Activated CD4-positive, alpha-beta T cell treated with anti-CD3 and anti-CD28 coated beads, Interleukin-2, amount 10 ng/mL, durations not matched to agents 24 days and 14 days (primary cell): Measurements from ENCODE around the gene EIPR1. TPM values are rescaled to one million over a fixed set of nuclear protein-coding genes. Genes with fewer than 3 reads are reported as not detected.

ENCODE experiments used
- DNase-seq: peaks from one replicate; pipeline ENCODE4 v3.0.0; 2022
- H3K27ac Mint-ChIP-seq: one replicate; pipeline ENCODE4 v1.8.0; 2022; ENCODE audit warnings: mild to moderate bottlenecking, mixed read lengths
- H3K27me3 Mint-ChIP-seq: one replicate; pipeline ENCODE4 v1.8.0; 2022; ENCODE audit warnings: mixed read lengths
- H3K36me3 Mint-ChIP-seq: one replicate; pipeline ENCODE4 v1.8.0; 2022; ENCODE audit warnings: low read depth, mild to moderate bottlenecking, mixed read lengths
- H3K4me1 Mint-ChIP-seq: one replicate; pipeline ENCODE4 v1.8.0; 2021; ENCODE audit warnings: mixed read lengths
- H3K4me3 Mint-ChIP-seq: one replicate; pipeline ENCODE4 v1.8.0; 2022; ENCODE audit warnings: mild to moderate bottlenecking, moderate library complexity, mixed read lengths
- H3K9me3 Mint-ChIP-seq: one replicate; pipeline ENCODE4 v1.8.0; 2021; ENCODE audit warnings: mixed read lengths
- intact Hi-C: fragments of 100-400 bp; cut with micrococcal nuclease; formaldehyde crosslinking; loops from one replicate; pipeline ENCODE4 v1.15.1; 2023
- total RNA-seq: library from RNA; stranded (reverse); gene quantifications from 2 replicates; pipeline ENCODE4 v1.2.3, GENCODE V29; 2022

Gene EIPR1
- total RNA-seq, 1 donor from 2014 or later, result 52.1 TPM

- intact Hi-C loops, result no loop called here
Measured at GRCh38 chr2:3270095-3270478, 107.5 kb downstream of the EIPR1 start.

GRCh38 chr2:3269425-3270094, 108.1 kb downstream of the EIPR1 start:
- H3K36me3 Mint-ChIP-seq, result peaks cover 28% of the 10 kb centered on the region
- no peak for DNase-seq
- H3K27ac Mint-ChIP-seq, result no peak overlapping the region
- H3K9me3 Mint-ChIP-seq, result peaks cover 26% of the 10 kb centered on the region
- H3K27me3 Mint-ChIP-seq, result no peaks in the 10 kb centered on the region
- no peak overlapping the region for H3K4me3 Mint-ChIP-seq
- intact Hi-C loops, result no loop called here
- H3K4me1 Mint-ChIP-seq, result peaks cover 3% of the 10 kb centered on the region

More at GRCh38 chr2:3270095-3270478, 107.5 kb downstream of the EIPR1 start:
- Mint-ChIP-seq H3K27ac (no peak overlapping the region), H3K36me3 (peaks cover 30% of the 10 kb centered on the region), H3K9me3 (peaks cover 26% of the 10 kb centered on the region), H3K27me3 (no peaks in the 10 kb centered on the region), H3K4me1 (peaks cover 3% of the 10 kb centered on the region), H3K4me3 (no peak overlapping the region)
- DNase-seq, result no peak

GRCh38 chr2:3268705-3269029, 109.0 kb downstream of the EIPR1 start:
- intact Hi-C loops, result no loop called here
- Mint-ChIP-seq H3K4me3 (no peak overlapping the region), H3K27me3 (no peaks in the 10 kb centered on the region), H3K36me3 (peaks cover 22% of the 10 kb centered on the region), H3K27ac (no peak overlapping the region), H3K4me1 (peaks cover 3% of the 10 kb centered on the region), H3K9me3 (peaks cover 21% of the 10 kb centered on the region)
- DNase-seq, result no peak

GRCh38 chr2:3267869-3268704, 109.5 kb downstream of the EIPR1 start:
- peaks cover 3% of the 10 kb centered on the region for H3K4me1 Mint-ChIP-seq
- H3K4me3 Mint-ChIP-seq, result no peak overlapping the region
- peaks cover 19% of the 10 kb centered on the region for H3K36me3 Mint-ChIP-seq
- no peaks in the 10 kb centered on the region for H3K27me3 Mint-ChIP-seq
- DNase-seq, result no peak
- peaks cover 19% of the 10 kb centered on the region for H3K9me3 Mint-ChIP-seq
- intact Hi-C loops, result no loop called here
- H3K27ac Mint-ChIP-seq, result no peak overlapping the region

GRCh38 chr2:3266925-3267867, 110.4 kb downstream of the EIPR1 start:
- H3K27me3 Mint-ChIP-seq, result no peaks in the 10 kb centered on the region
- peaks cover 13% of the 10 kb centered on the region for H3K9me3 Mint-ChIP-seq
- no peaks in the 10 kb centered on the region for H3K4me1 Mint-ChIP-seq
- DNase-seq, result no peak
- H3K36me3 Mint-ChIP-seq, result peaks cover 19% of the 10 kb centered on the region
- H3K27ac Mint-ChIP-seq, result no peak overlapping the region
- intact Hi-C loops, result no loop called here
- H3K4me3 Mint-ChIP-seq, result no peak overlapping the region

GRCh38 chr2:3265981-3266924, 111.4 kb downstream of the EIPR1 start:
- intact Hi-C loops, result no loop called here
- Mint-ChIP-seq H3K27ac (no peak overlapping the region), H3K27me3 (no peaks in the 10 kb centered on the region), H3K4me3 (no peak overlapping the region), H3K36me3 (peaks cover 14% of the 10 kb centered on the region), H3K4me1 (no peaks in the 10 kb centered on the region), H3K9me3 (peaks cover 7% of the 10 kb centered on the region)
- DNase-seq, result no peak

- Mint-ChIP-seq H3K4me3 (no peak overlapping the region), H3K36me3 (peaks cover 8% of the 10 kb centered on the region), H3K9me3 (no peaks in the 10 kb centered on the region), H3K27me3 (no peaks in the 10 kb centered on the region), H3K27ac (no peak overlapping the region), H3K4me1 (no peaks in the 10 kb centered on the region)
- no peak for DNase-seq
- intact Hi-C loops, result no loop called here
Measured at GRCh38 chr2:3265471-3265870, 112.1 kb downstream of the EIPR1 start.

GRCh38 chr2:3264010-3264744, 113.4 kb downstream of the EIPR1 start:
- Mint-ChIP-seq H3K4me1 (peaks cover 3% of the 10 kb centered on the region), H3K27me3 (no peaks in the 10 kb centered on the region), H3K27ac (no peak overlapping the region), H3K36me3 (peaks cover 5% of the 10 kb centered on the region), H3K9me3 (no peaks in the 10 kb centered on the region), H3K4me3 (no peak overlapping the region)
- intact Hi-C loops, result no loop called here
- no peak for DNase-seq

- Mint-ChIP-seq H3K36me3 (peaks cover 6% of the 10 kb centered on the region), H3K27me3 (no peaks in the 10 kb centered on the region), H3K4me3 (no peak overlapping the region), H3K4me1 (peaks cover 7% of the 10 kb centered on the region), H3K27ac (no peak overlapping the region), H3K9me3 (no peaks in the 10 kb centered on the region)
- no peak for DNase-seq
- intact Hi-C loops, result no loop called here
Measured at GRCh38 chr2:3263487-3263886, 114.1 kb downstream of the EIPR1 start.

- intact Hi-C loops, result no loop called here
- no peak for DNase-seq
- Mint-ChIP-seq H3K36me3 (peaks cover 7% of the 10 kb centered on the region), H3K4me1 (peaks cover 7% of the 10 kb centered on the region), H3K27ac (no peak overlapping the region), H3K4me3 (no peak overlapping the region), H3K9me3 (no peaks in the 10 kb centered on the region), H3K27me3 (no peaks in the 10 kb centered on the region)
Measured at GRCh38 chr2:3262437-3263388, 114.9 kb downstream of the EIPR1 start.

GRCh38 chr2:3261511-3261910, 116.1 kb downstream of the EIPR1 start:
- Mint-ChIP-seq H3K9me3 (no peaks in the 10 kb centered on the region), H3K4me1 (peaks cover 7% of the 10 kb centered on the region), H3K36me3 (peaks cover 9% of the 10 kb centered on the region), H3K27ac (no peak overlapping the region), H3K27me3 (no peaks in the 10 kb centered on the region), H3K4me3 (no peak overlapping the region)
- intact Hi-C loops, result no loop called here
- no peak for DNase-seq

- H3K4me3 Mint-ChIP-seq, result no peak overlapping the region
- no peak overlapping the region for H3K27ac Mint-ChIP-seq
- peaks cover 7% of the 10 kb centered on the region for H3K4me1 Mint-ChIP-seq
Measured at GRCh38 chr2:3260959-3261358, 116.7 kb downstream of the EIPR1 start.

More at GRCh38 chr2:3260959-3261358, 116.7 kb downstream of the EIPR1 start:
- Mint-ChIP-seq H3K9me3 (no peaks in the 10 kb centered on the region), H3K27me3 (no peaks in the 10 kb centered on the region), H3K36me3 (peaks cover 12% of the 10 kb centered on the region)
- no peak for DNase-seq
- intact Hi-C loops, result no loop called here
